ENCODE results near the gene RALGAPB.

RALGAPB gene

DNA sequence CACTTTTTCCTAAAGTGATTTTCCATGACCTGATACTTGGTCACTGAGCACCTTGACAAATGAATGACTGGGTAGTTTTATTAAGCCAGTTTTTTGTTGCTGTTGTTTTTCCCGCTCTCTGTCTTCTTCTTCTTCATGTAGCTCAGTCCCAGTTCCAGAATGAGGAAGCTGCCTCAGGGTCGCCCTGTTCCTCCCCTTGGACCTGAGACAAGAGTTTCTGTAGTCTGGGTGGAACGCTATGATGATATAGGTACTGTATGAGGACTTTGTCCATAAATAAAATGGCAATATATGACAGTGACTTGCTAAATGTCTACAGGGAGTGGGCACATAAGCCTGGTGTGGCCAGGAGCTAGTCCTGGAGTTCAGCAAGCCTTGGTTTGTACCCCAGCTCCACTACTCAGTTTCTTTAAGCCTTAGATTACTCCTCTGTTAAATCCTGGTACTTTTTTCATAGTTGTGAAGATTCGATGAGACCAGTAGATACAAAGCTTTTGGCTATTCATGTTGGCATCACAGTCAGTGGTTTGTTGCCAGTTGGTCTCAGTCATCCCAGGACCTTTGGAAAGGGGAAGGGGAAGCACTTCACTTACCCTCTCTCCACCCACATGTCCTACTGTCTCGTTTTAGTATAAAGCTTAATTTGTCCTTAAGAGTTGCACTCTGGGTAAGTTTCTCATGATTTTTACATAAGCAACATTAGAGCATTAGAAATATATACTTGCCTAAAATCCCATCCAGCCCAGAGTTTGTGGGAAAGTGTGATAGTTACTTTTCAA lies 97.3 kb downstream of the RALGAPB start:
- no peak overlapping the region for H3K4me3 ChIP-seq (ENCODE audit: low read depth, low read length)
- TF ChIP-seq CTCF (IDR thresholded peaks at IDR 0.05; ENCODE audit: low read depth, low read length, missing control alignments), result no peak
- no peak for DNase-seq (ENCODE audit: low read depth)

DNA sequence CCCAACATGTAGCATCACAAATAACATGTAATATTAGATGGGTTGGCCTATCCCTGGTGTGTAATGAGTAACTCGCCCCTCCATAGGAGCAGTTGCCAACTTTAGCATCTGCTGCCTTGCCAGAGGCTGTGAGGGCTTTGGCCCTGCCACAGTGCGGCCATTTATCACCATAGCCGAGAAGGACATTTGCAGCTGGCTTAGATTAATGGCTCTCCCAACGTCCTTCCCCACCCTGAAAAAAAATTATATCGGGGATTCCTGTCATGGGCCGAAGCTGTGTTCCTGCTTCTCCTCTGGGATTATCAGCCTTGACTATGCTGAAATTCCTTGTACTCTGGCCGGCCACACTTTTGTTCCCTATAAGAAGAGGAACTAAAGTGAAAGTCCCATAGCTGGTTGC lies 100.8 kb downstream of the RALGAPB start:
- DNase-seq (ENCODE audit: low read depth), result no peak
- TF ChIP-seq CTCF (IDR thresholded peaks at IDR 0.05; ENCODE audit: low read depth, low read length, missing control alignments), result no peak
- H3K4me3 ChIP-seq (ENCODE audit: low read depth, low read length), result no peak overlapping the region

DNA sequence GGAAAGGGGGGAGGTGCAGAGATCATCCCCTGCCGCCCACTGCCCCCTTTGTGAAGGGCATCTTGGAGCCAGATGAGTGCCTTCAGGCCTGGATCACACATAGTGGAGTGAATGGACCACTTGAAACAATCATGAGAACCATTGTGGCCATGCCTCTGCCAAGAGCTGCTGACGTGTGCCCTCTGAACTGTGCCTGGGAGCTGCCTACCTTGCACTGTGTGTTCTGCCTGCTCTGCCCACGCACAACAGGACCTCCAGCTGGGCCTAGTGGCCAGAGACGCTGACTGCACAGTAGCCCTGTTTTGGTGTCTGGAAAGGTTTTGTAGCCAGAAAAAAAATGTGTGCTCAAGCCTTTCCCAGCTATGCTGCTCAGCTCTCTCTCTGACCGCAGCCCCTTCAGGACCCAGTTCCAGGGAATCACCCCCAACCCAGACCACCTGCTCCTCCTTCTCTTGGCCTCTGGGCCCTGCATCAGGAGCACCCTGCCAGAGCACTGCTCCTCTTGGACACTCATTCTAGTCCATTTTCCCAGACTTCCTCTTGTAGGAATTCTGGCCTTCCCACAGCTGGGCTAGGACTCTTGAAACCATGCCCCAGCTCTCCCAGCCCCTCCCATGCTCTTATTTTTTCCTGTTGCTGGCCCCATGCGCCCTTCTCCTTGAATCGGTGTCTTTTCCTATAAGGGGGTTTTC lies 106.7 kb downstream of the RALGAPB start:
- H3K4me3 ChIP-seq (ENCODE audit: low read depth, low read length), result no peak overlapping the region
- DNase-seq (ENCODE audit: low read depth), result no peak
- TF ChIP-seq CTCF (IDR thresholded peaks at IDR 0.05; ENCODE audit: low read depth, low read length, missing control alignments), result no peak

GRCh38 chr20:38579921-38580320 lies 107.3 kb downstream of the RALGAPB start:
- no peak for DNase-seq (ENCODE audit: low read depth)
- no peak overlapping the region for H3K4me3 ChIP-seq (ENCODE audit: low read depth, low read length)
- TF ChIP-seq CTCF (IDR thresholded peaks at IDR 0.05; ENCODE audit: low read depth, low read length, missing control alignments), result no peak

DNA sequence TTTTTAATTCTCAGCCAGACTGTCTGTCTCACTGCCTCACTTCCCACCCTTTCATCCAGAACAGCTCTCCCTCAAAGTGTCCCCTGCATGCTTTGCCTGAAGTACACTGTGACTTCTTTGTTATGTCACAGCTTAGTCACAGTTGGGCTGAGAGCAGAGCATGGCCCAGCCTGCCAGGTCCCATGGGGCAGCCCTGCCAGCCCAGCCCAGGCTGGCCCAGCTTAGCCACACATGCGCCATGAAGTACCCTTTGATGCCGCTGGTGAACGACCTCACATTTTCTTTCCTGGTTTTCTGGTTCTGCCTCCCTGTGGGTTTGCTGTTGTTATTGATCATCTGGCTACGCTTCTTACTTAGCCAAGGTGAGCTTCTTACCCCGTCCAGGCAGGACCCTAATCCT lies 108.4 kb downstream of the RALGAPB start, which contains the start of gene ADIG:
TSS of gene ADIG (plus strand) at position 185 of the 400 bp plus-strand sequence. CDS start at position 239, 54 bp downstream.
- no peak for DNase-seq (ENCODE audit: low read depth)
- no peak for TF ChIP-seq CTCF (IDR thresholded peaks at IDR 0.05; ENCODE audit: low read depth, low read length, missing control alignments)

GRCh38 chr20:38581830-38582358 lies 109.3 kb downstream of the RALGAPB start:
- no peak overlapping the region for H3K4me3 ChIP-seq (ENCODE audit: low read depth, low read length)
- TF ChIP-seq CTCF (IDR thresholded peaks at IDR 0.05; ENCODE audit: low read depth, low read length, missing control alignments), result no peak
- no peak for DNase-seq (ENCODE audit: low read depth)

More for the DNA sequence above, 108.4 kb downstream of the RALGAPB start, which contains the start of gene ADIG:
- H3K4me3 ChIP-seq (ENCODE audit: low read depth, low read length), result no peak within 1 kb of the TSS
